ENCODE data around the gene ISCU. TPM values are rescaled to one million over a fixed set of nuclear protein-coding genes. Genes with fewer than 3 reads are reported as not detected.

ISCU gene
- 73.8 and 74.9 TPM in 2 replicates for total RNA-seq

DNA sequence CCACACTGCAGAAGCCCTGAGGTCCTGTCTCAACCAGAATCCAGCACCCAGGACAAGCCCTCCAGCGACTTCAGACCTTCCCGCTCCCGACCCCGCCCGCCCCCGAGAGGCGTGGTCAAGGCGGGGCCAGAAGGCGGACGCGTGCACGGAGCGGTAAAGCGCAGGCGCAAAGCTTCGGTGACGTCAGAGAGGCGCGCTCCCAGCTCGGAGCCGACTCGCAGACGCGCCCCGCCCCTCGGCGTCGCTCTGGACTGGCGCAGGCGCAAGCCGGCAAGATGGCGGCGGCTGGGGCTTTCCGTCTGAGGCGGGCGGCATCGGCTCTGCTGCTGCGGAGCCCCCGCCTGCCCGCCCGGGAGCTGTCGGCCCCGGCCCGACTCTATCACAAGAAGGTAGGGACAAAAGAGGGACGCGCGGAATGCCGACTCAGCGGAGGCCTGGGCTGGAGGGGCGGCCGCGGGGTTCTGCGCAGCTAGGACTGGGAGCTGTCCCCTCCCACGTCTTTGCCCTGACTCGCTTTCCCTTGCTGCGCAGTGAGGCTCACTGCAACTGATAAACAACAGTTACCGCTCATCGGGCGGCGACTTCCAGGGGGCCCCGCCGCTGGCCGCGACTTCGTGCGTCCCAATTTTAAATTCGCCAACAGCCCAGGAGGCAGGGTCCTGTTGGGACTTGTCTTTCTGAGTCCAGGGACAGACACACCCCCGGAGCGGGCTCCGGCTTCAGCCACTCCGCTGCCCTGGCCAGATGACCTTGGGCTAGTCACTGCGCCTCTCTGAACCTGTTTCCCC is at the start of gene ISCU:
Gene ISCU (plus strand): TSS at position 249 of the 788 bp plus-strand sequence. CDS start 27 bp downstream, at position 276.
- DNase-seq (ENCODE audit: low spot score): peak; percentile 99
- intact Hi-C loops (cut with micrococcal nuclease): loop anchor here (1.0 to 10.0 kb wide), 12 partner anchors 11 to 800 kb away; partner anchors contain the start of genes ALKBH2, PRDM4, SELPLG and SSH1
- peaks cover 58% of the 10 kb centered on the region for H3K4me1 Mint-ChIP-seq (ENCODE audit: low read depth)
- H3K9me3 Mint-ChIP-seq: no peaks in the 10 kb centered on the region
- peaks cover 36% of the 10 kb centered on the region for H3K36me3 Mint-ChIP-seq (ENCODE audit: low read depth)
- H3K27me3 Mint-ChIP-seq (ENCODE audit: insufficient read depth): no peaks in the 10 kb centered on the region
- peak within 1 kb of the TSS; percentile 100 for H3K4me3 Mint-ChIP-seq
- H3K27ac Mint-ChIP-seq: peak within 1 kb of the TSS; percentile 99

DNA sequence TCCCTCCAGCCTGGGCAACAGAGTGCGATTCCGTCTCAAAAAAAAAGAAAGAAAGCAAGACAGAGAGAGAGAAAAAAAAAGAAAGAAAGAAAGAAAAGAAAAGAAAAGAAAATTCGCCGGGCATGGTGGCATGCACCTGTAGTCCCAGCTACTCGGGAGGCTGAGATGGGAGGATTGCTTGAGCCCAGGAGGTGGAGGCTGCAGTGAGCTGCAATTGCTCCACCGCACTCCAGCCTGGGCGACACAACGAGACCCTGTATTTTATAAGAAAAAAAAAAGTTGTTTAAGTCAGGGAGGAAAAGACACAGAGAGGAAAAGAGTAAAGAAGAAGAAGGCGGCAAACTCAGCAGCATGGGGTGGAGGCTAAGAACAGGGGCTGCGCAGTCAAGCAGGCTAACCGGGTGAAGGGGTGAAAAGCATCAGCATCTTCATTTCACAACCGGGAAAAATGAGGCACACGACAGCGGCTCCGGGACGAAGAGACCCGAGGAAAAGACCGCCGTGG is 47.9 kb upstream of the ISCU start:
- Mint-ChIP-seq H3K27ac (peak overlapping the region; percentile 82), H3K36me3 (ENCODE audit: low read depth) (peaks cover 8% of the 10 kb centered on the region), H3K27me3 (ENCODE audit: insufficient read depth) (peaks cover 3% of the 10 kb centered on the region), H3K4me3 (peak overlapping the region; percentile 91), H3K9me3 (no peaks in the 10 kb centered on the region), H3K4me1 (ENCODE audit: low read depth) (peaks cover 23% of the 10 kb centered on the region)
- DNase-seq (ENCODE audit: low spot score): no peak
- intact Hi-C loops (cut with micrococcal nuclease): loop anchor here (2.0 kb wide), 4 partner anchors 216 to 830 kb away; partner anchors contain the start of genes ALKBH2, CORO1C, PRDM4 and PWP1

DNA sequence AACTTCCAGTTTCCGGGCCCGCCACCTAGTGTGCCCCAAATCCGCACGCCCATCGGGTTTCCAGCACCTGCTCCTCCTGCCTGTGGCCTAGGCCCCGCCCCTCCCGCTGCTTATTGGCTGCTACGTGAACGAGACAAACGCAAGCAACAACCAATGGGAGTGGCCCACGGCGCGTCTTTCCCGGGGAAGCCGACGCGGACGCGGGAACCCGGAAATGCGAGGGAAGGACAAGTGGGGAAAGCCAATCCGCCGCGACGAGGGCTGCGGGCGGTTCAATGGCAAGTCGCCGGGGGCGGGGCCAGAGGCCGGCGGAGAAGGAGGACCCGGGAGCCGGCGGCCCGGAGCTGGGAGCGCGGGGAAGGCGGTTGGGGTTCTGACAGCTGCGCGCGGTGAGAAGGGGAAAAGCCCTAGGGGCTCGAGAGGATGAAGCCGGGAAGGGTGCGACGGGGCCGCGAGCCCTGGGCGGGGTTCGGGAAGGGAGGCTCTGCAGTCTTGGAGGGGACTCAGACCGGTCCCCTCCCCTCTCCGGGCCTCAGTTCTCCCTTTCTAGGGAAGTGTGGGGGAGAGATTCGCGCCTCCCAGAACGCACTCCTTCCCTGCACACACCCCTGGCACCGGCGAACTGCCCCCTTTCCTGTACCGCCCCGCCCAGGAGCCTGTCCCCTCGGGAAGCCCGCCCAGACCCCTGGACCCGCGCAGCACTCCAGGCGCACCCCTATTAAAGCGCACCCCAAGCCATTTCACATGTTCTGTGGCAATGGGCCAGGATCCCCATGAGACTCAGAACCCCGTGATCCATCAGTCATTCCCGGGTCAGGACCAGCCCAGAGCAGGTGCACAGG is 47.2 kb upstream of the ISCU start, which contains the start of gene FICD:
Gene FICD (plus strand): TSS at position 305 of the 842 bp plus-strand sequence. CDS start 1,696 bp downstream, outside the sequence.
- peak within 1 kb of the TSS; percentile 91 for H3K4me3 Mint-ChIP-seq
- H3K27me3 Mint-ChIP-seq (ENCODE audit: insufficient read depth): peaks cover 3% of the 10 kb centered on the region
- peaks cover 13% of the 10 kb centered on the region for H3K36me3 Mint-ChIP-seq (ENCODE audit: low read depth)
- DNase-seq (ENCODE audit: low spot score): peak; percentile 99
- H3K4me1 Mint-ChIP-seq (ENCODE audit: low read depth): peaks cover 23% of the 10 kb centered on the region
- peak within 1 kb of the TSS; percentile 82 for H3K27ac Mint-ChIP-seq
- H3K9me3 Mint-ChIP-seq: no peaks in the 10 kb centered on the region
- intact Hi-C loops (cut with micrococcal nuclease): loop anchor here (1.0 to 5.0 kb wide), 11 partner anchors 46 to 1057 kb away; partner anchors contain the start of genes ALKBH2, CORO1C, MMAB and MVK

DNA sequence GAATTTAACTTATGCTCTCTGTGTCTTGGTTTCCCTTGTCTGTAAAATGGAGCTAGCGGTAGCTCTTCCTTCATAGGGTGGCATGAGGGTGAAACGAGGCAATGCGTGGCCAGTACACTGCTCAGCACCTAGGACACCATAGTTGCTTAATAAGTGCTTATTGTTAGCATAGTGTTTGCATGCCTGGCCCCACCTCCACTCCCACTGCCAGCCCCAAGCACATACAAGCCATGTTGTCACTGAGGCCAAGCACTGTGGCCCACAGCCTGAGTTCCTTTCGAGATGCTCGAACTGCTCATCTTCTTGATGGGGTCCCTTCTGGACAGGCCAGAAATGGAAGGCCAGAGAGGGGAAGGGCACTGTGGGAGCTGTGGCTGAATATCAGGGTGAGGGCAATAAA is 46.5 kb upstream of the ISCU start:
- H3K27me3 Mint-ChIP-seq (ENCODE audit: insufficient read depth): peaks cover 3% of the 10 kb centered on the region
- H3K9me3 Mint-ChIP-seq: no peaks in the 10 kb centered on the region
- intact Hi-C loops (cut with micrococcal nuclease): loop anchor here (1.0 to 5.0 kb wide), 11 partner anchors 45 to 1056 kb away; partner anchors contain the start of genes ALKBH2, CORO1C, MMAB and MVK
- H3K4me3 Mint-ChIP-seq: peak overlapping the region; percentile 91
- DNase-seq (ENCODE audit: low spot score): no peak
- peak overlapping the region; percentile 82 for H3K27ac Mint-ChIP-seq
- peaks cover 19% of the 10 kb centered on the region for H3K36me3 Mint-ChIP-seq (ENCODE audit: low read depth)
- H3K4me1 Mint-ChIP-seq (ENCODE audit: low read depth): peaks cover 23% of the 10 kb centered on the region

DNA sequence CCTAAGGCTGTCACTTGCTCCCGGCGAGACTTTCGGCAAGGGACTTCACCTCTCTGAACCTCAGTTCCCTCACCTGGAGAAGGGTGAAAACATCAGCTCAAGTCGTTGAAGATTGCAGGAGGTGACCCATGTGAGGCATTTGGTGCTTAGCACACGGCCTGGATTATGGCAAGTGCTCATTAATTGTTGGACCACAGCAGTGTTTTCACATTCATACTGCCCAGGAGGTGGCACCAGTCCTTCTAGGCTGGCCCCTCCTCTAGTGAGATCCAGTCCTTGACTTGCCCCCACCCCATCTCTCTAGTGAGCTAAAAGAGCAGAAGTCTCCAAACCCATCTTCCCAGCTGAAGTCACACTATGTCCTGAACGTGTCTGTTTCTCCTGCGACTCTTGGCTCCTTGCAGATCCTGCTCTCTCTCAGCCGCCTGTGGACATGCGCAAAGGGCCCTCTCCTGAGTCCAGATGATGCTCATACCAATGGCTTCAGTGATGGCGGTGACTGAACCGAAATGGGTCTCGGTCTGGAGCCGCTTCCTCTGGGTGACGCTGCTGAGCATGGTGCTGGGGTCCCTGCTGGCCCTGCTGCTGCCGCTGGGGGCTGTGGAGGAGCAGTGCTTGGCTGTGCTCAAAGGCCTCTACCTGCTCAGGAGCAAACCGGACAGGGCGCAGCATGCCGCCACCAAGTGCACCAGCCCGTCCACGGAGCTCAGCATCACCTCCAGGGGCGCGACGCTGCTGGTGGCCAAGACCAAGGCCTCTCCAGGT is 45.7 kb upstream of the ISCU start:
- H3K27me3 Mint-ChIP-seq (ENCODE audit: insufficient read depth): no peaks in the 10 kb centered on the region
- peak overlapping the region; percentile 8 for H3K27ac Mint-ChIP-seq
- H3K36me3 Mint-ChIP-seq (ENCODE audit: low read depth): peaks cover 24% of the 10 kb centered on the region
- DNase-seq (ENCODE audit: low spot score): no peak
- H3K9me3 Mint-ChIP-seq: no peaks in the 10 kb centered on the region
- peaks cover 18% of the 10 kb centered on the region for H3K4me1 Mint-ChIP-seq (ENCODE audit: low read depth)
- peak overlapping the region; percentile 91 for H3K4me3 Mint-ChIP-seq
- intact Hi-C loops (cut with micrococcal nuclease): loop anchor here (5.0 kb wide), 4 partner anchors 116 to 1056 kb away; partner anchors contain the start of genes MMAB, MVK, SELPLG and SSH1

DNA sequence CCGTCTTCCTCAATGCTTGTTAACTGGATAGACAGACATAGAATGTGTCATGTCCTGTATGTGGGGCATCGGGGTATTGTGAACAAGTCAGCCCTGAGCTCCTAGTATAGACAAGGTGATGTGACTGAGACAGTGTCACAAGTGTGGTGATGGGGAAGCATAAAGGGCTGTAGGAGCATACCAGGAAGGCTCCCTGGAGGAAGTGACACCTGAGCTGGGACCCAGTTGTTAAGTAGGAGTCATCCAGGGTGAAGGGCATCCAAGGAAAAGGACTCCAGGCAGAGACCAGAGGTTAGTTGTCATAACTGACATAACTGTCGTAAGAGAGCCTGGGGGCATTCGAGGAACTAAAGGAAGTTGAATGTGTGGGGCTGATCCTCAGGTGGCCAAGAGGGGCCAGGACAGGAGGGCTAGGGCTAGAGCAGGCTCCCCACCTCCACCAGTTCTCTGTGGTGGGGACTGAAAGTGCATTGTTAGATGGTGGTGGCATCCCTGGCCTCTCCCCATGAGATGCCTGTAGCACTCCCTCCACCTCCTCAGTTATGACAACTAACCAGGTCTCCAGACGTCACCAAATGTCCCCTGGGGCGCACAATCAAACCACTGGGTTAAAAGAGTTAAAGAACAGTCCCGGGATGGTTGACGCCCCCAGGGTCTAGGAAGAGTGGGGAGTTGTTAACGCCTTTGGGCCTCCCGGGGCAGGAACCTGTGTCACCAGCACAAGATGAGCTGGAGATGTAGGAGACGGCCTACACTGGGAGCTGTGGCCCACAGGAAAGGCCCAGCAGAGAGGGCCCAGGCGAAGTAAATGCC is 44.9 kb upstream of the ISCU start:
- Mint-ChIP-seq H3K27me3 (ENCODE audit: insufficient read depth) (no peaks in the 10 kb centered on the region), H3K36me3 (ENCODE audit: low read depth) (peaks cover 30% of the 10 kb centered on the region), H3K27ac (no peak overlapping the region), H3K4me1 (ENCODE audit: low read depth) (peaks cover 12% of the 10 kb centered on the region), H3K9me3 (no peaks in the 10 kb centered on the region), H3K4me3 (peak overlapping the region; percentile 91)
- intact Hi-C loops (cut with micrococcal nuclease): loop anchor here (5.0 kb wide), 4 partner anchors 115 to 1055 kb away; partner anchors contain the start of genes MMAB, MVK, SELPLG and SSH1
- DNase-seq (ENCODE audit: low spot score): no peak

DNA sequence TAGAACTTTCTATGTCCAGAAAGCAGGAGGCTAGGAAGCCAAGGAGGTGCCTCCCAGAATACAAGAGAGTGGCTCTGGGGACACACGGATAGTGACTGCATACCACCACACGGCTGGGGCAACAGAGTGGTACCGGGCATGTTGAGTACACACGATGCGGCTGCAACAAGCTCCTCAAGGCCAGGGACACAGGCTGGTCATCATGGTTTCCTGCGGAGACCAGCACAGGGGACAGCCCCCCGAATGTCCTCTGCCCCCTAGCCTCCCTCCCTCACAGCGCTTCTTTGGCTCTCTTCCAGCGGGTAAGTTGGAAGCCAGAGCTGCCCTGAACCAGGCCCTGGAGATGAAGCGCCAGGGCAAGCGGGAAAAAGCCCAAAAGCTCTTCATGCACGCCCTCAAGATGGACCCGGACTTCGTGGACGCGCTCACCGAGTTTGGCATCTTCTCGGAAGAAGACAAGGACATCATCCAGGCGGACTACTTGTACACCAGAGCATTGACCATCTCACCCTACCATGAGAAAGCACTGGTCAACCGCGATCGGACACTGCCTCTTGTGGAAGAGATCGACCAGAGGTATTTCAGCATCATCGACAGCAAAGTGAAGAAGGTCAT is 44.2 kb upstream of the ISCU start:
- Mint-ChIP-seq H3K36me3 (ENCODE audit: low read depth) (peaks cover 34% of the 10 kb centered on the region), H3K4me1 (ENCODE audit: low read depth) (peaks cover 12% of the 10 kb centered on the region), H3K9me3 (no peaks in the 10 kb centered on the region), H3K27me3 (ENCODE audit: insufficient read depth) (no peaks in the 10 kb centered on the region), H3K27ac (peak overlapping the region; percentile 16), H3K4me3 (no peak overlapping the region)
- DNase-seq (ENCODE audit: low spot score): no peak
- intact Hi-C loops (cut with micrococcal nuclease): loop anchor here (5.0 kb wide), 4 partner anchors 114 to 1054 kb away; partner anchors contain the start of genes MMAB, MVK, SELPLG and SSH1

DNA sequence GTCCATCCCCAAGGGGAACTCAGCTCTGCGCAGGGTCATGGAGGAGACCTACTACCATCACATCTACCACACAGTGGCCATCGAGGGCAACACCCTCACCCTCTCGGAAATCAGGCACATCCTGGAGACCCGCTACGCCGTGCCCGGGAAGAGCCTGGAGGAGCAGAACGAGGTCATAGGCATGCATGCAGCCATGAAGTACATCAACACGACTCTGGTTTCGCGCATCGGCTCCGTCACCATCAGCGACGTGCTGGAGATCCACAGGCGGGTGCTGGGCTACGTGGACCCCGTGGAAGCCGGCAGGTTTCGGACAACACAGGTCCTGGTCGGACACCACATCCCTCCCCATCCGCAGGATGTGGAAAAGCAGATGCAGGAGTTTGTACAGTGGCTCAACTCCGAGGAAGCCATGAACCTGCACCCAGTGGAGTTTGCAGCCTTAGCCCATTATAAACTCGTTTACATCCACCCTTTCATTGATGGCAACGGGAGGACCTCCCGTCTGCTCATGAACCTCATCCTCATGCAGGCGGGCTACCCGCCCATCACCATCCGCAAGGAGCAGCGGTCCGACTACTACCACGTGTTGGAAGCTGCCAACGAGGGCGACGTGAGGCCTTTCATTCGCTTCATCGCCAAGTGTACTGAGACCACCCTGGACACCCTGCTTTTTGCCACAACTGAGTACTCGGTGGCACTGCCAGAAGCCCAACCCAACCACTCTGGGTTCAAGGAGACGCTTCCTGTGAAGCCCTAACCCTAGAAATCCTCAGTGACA is 43.5 kb upstream of the ISCU start:
- Mint-ChIP-seq H3K9me3 (no peaks in the 10 kb centered on the region), H3K4me3 (no peak overlapping the region), H3K27me3 (ENCODE audit: insufficient read depth) (no peaks in the 10 kb centered on the region), H3K27ac (peak overlapping the region; percentile 16), H3K36me3 (ENCODE audit: low read depth) (peaks cover 37% of the 10 kb centered on the region), H3K4me1 (ENCODE audit: low read depth) (peaks cover 12% of the 10 kb centered on the region)
- intact Hi-C loops (cut with micrococcal nuclease): loop anchor here (5.0 kb wide), 4 partner anchors 113 to 1053 kb away; partner anchors contain the start of genes MMAB, MVK, SELPLG and SSH1
- DNase-seq (ENCODE audit: low spot score): no peak

DNA sequence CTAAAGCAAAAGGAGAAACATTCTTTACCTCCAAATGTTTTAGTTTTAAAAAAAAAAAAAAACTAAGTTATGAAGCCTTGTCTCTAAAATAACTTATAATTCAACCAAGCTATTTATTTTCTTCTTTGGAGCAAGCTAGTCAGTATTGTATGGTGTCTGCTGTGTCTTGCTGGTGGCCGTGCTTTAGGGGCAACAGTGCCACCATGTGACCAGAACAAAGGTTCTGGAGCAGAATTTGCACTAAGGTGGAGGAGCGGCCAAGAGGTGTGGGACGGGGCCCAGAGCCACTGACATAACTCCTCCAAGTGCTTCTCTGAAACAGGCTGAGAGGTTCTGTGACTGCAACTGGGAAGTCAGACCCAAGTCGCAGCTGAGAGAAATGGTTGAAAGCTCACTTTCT is 42.8 kb upstream of the ISCU start:
- Mint-ChIP-seq H3K4me1 (ENCODE audit: low read depth) (peaks cover 12% of the 10 kb centered on the region), H3K27me3 (ENCODE audit: insufficient read depth) (no peaks in the 10 kb centered on the region), H3K36me3 (ENCODE audit: low read depth) (peaks cover 37% of the 10 kb centered on the region), H3K9me3 (no peaks in the 10 kb centered on the region), H3K27ac (no peak overlapping the region), H3K4me3 (no peak overlapping the region)
- intact Hi-C loops (cut with micrococcal nuclease): loop anchor here (5.0 kb wide), 4 partner anchors 113 to 1053 kb away; partner anchors contain the start of genes MMAB, MVK, SELPLG and SSH1
- no peak for DNase-seq (ENCODE audit: low spot score)

DNA sequence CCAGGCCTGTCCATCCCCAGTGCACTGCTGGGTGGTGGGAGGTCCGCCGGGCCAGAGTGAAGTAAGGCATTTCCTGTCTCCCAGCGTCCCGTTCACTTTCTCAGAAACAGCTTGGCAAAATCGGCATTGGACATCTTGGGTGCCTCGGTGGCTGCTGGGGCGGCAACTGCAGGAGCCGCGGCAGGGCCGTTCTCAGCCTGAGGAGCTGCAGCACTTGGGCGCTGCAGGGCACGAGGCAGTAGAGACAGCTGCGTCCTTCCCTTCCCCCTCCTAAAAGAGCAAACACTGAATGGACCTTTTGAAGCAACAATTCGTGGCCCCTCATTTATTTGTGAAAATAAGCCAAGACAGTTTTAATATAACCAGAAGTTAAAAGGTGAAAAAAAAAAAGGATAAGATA is 39.0 kb upstream of the ISCU start:
- peaks cover 10% of the 10 kb centered on the region for H3K4me1 Mint-ChIP-seq (ENCODE audit: low read depth)
- intact Hi-C loops (cut with micrococcal nuclease): no loop called here
- H3K27me3 Mint-ChIP-seq (ENCODE audit: insufficient read depth): no peaks in the 10 kb centered on the region
- peaks cover 50% of the 10 kb centered on the region for H3K36me3 Mint-ChIP-seq (ENCODE audit: low read depth)
- DNase-seq (ENCODE audit: low spot score): no peak
- no peak overlapping the region for H3K27ac Mint-ChIP-seq
- no peaks in the 10 kb centered on the region for H3K9me3 Mint-ChIP-seq
- no peak overlapping the region for H3K4me3 Mint-ChIP-seq

Data from activated T-helper 1 cell treated with anti-CD3 and anti-CD28 coated beads, Interleukin-12 subunit alpha, Interleukin-12 subunit beta, Interleukin-2, Interleukin-4 antibody, amounts not matched to agents 30 ng/mL and 10 ng/mL and 1 ng/mL, durations not matched to agents 14 hours and 24 hours and 36 hours (primary cell).